ENCODE measurements around the gene DAPK2.

The DAPK2 gene

DNA sequence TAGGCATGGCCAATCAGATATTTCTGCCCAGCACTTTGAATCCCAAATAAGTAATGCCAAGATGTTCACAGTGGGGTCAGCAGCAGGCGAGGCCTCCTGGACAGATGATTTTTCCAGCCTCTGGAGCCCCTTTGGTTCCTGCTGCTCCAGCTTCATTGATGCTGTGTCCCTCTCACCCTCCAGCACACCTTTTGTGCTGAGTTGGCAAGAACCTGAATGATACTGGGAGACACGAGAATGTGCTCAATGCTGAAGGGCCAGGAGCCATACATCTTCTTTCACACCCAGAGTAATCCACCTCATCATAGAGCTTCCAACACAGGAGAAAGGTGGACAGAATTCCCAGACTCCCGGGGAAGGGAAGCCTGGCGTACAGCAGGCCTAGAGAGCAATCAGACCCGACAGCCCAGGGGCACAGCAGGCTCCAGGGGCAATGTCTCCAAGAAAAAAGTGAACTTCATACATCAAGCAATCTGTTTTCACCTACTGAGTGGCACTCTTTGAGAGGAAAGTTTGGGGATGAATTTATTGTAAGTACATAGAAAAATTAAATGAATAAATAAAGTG is 6.7 kb upstream of the DAPK2 start:
- Histone ChIP-seq H4K20me1 (ENCODE audit: insufficient read depth, low read length, poor library complexity, severe bottlenecking) (no peaks in the 10 kb centered on the region), H3K4me1 (ENCODE audit: insufficient read depth, low read length, poor library complexity, severe bottlenecking) (no peaks in the 10 kb centered on the region), H3K4me2 (ENCODE audit: low read depth, low read length, poor library complexity, severe bottlenecking) (no peak overlapping the region), H3K4me3 (ENCODE audit: low read length, poor library complexity, severe bottlenecking) (no peak overlapping the region), H3K9me2 (replicated peaks; ENCODE audit: low read depth, low read length) (no peaks in the 10 kb centered on the region), H3K36me3 (ENCODE audit: insufficient read depth, low read length) (no peaks in the 10 kb centered on the region), H3K9ac (ENCODE audit: low read depth, low read length, poor library complexity, severe bottlenecking) (no peak overlapping the region), H3F3A (ENCODE audit: low read depth) (no peaks in the 10 kb centered on the region), H3K79me2 (ENCODE audit: insufficient read depth, low read length) (no peaks in the 10 kb centered on the region), H3K9me3 (ENCODE audit: insufficient read depth, low read depth, low read length) (no peaks in the 10 kb centered on the region), H3K27me3 (ENCODE audit: insufficient read depth, low read length, poor library complexity, severe bottlenecking) (no peaks in the 10 kb centered on the region), H2AFZ (ENCODE audit: low read length) (no peak overlapping the region)
- TF ChIP-seq EZH2phosphoT487 (IDR thresholded peaks at IDR 0.05; ENCODE audit: borderline replicate concordance), result no peak
- TF ChIP-seq, protein P1, sequence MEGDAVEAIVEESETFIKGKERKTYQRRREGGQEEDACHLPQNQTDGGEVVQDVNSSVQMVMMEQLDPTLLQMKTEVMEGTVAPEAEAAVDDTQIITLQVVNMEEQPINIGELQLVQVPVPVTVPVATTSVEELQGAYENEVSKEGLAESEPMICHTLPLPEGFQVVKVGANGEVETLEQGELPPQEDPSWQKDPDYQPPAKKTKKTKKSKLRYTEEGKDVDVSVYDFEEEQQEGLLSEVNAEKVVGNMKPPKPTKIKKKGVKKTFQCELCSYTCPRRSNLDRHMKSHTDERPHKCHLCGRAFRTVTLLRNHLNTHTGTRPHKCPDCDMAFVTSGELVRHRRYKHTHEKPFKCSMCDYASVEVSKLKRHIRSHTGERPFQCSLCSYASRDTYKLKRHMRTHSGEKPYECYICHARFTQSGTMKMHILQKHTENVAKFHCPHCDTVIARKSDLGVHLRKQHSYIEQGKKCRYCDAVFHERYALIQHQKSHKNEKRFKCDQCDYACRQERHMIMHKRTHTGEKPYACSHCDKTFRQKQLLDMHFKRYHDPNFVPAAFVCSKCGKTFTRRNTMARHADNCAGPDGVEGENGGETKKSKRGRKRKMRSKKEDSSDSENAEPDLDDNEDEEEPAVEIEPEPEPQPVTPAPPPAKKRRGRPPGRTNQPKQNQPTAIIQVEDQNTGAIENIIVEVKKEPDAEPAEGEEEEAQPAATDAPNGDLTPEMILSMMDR (conservative IDR thresholded peaks at IDR 0.05; ENCODE audit: low read length), result no peak

DNA sequence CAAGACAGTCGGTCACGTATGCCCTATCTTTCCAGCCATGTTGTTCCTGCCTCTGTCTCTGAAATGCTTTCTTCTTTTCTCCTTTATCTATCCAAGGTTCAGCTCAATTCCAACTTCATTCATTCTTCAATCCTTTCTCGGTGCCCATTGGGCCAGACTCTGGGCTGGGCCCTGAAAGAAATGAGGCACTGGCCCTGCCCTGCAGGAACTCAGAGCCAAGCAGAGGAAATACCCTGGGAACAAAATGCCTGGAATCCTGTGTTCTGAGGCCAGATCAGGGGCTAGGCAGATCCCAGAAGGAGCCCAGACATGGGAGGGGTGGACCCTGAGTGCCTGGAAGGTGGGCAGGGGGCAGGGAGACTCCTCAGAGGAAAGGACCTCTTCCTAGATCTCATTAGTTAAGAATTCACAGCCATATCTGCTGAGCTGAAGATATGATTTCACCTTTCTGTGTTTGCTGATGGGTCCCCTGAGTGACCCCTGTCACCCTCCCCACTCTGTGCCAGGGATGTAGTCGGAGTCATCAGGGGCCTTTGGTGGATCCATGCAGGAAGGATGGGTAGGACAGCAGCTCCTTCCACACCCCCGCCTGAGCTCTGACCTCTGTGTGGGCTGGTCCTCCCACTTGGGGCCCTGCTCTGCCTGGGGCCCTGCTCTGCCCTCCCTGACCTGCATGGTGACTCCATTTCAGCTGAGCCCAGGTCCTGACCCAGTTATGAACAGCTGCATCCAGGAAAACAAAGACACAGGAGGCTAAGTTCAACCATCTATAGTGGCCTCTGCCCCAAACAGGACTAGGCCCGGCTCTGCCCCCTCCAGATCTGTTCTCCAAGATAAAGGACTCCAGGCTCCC is 5.3 kb upstream of the DAPK2 start:
- Histone ChIP-seq H3K36me3 (ENCODE audit: insufficient read depth, low read length) (no peaks in the 10 kb centered on the region), H4K20me1 (ENCODE audit: insufficient read depth, low read length, poor library complexity, severe bottlenecking) (no peaks in the 10 kb centered on the region), H3K9ac (ENCODE audit: low read depth, low read length, poor library complexity, severe bottlenecking) (no peak overlapping the region), H2AFZ (ENCODE audit: low read length) (no peak overlapping the region), H3K9me2 (replicated peaks; ENCODE audit: low read depth, low read length) (no peaks in the 10 kb centered on the region), H3K4me1 (ENCODE audit: insufficient read depth, low read length, poor library complexity, severe bottlenecking) (no peaks in the 10 kb centered on the region), H3K27me3 (ENCODE audit: insufficient read depth, low read length, poor library complexity, severe bottlenecking) (no peaks in the 10 kb centered on the region), H3F3A (ENCODE audit: low read depth) (no peaks in the 10 kb centered on the region), H3K4me3 (ENCODE audit: low read length, poor library complexity, severe bottlenecking) (no peak overlapping the region), H3K79me2 (ENCODE audit: insufficient read depth, low read length) (no peaks in the 10 kb centered on the region), H3K4me2 (ENCODE audit: low read depth, low read length, poor library complexity, severe bottlenecking) (no peak overlapping the region), H3K9me3 (ENCODE audit: insufficient read depth, low read depth, low read length) (no peaks in the 10 kb centered on the region)
- TF ChIP-seq, protein P1 (conservative IDR thresholded peaks at IDR 0.05; ENCODE audit: low read length), result no peak
- no peak for TF ChIP-seq EZH2phosphoT487 (IDR thresholded peaks at IDR 0.05; ENCODE audit: borderline replicate concordance)

DNA sequence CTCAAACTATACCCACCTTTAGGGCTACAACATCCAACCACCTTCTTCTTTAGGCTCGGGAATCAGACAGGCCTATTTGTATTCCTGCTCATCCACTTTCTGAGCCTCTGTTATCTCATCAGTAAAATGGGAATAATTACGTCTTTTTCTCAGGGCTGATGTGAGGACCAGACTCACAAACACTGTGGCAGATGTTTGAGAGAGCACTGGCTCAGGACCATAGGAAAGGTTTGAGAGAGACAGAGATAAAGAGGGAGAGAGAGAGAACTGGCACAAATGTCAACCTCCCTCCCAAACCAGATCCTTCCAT is 4.8 kb upstream of the DAPK2 start:
- H3K4me3 ChIP-seq (ENCODE audit: low read length, poor library complexity, severe bottlenecking), result no peak overlapping the region
- H4K20me1 ChIP-seq (ENCODE audit: insufficient read depth, low read length, poor library complexity, severe bottlenecking), result no peaks in the 10 kb centered on the region
- H3K36me3 ChIP-seq (ENCODE audit: insufficient read depth, low read length), result no peaks in the 10 kb centered on the region
- H3K27me3 ChIP-seq (ENCODE audit: insufficient read depth, low read length, poor library complexity, severe bottlenecking), result no peaks in the 10 kb centered on the region
- H3K9me3 ChIP-seq (ENCODE audit: insufficient read depth, low read depth, low read length), result no peaks in the 10 kb centered on the region
- TF ChIP-seq, protein P1 (conservative IDR thresholded peaks at IDR 0.05; ENCODE audit: low read length), result no peak
- TF ChIP-seq EZH2phosphoT487 (IDR thresholded peaks at IDR 0.05; ENCODE audit: borderline replicate concordance), result no peak
- no peaks in the 10 kb centered on the region for H3K4me1 ChIP-seq (ENCODE audit: insufficient read depth, low read length, poor library complexity, severe bottlenecking)
- H3K4me2 ChIP-seq (ENCODE audit: low read depth, low read length, poor library complexity, severe bottlenecking), result no peak overlapping the region
- no peak overlapping the region for H2AFZ ChIP-seq (ENCODE audit: low read length)
- no peaks in the 10 kb centered on the region for H3F3A ChIP-seq (ENCODE audit: low read depth)
- no peaks in the 10 kb centered on the region for H3K9me2 ChIP-seq (replicated peaks; ENCODE audit: low read depth, low read length)
- H3K79me2 ChIP-seq (ENCODE audit: insufficient read depth, low read length), result no peaks in the 10 kb centered on the region
- no peak overlapping the region for H3K9ac ChIP-seq (ENCODE audit: low read depth, low read length, poor library complexity, severe bottlenecking)

Data from Loucy (cell line).